Activated naive CD8-positive, alpha-beta T cell (primary cell): ENCODE data around the gene IQGAP1.

Source experiments
- H3K27ac Mint-ChIP-seq: one replicate; pipeline ENCODE4 v1.8.0; 2021; ENCODE audit warnings: mixed read lengths
- H3K27me3 Mint-ChIP-seq: one replicate; pipeline ENCODE4 v1.8.0; 2021; ENCODE audit warnings: mixed read lengths
- H3K36me3 Mint-ChIP-seq: one replicate; pipeline ENCODE4 v1.8.0; 2021; ENCODE audit warnings: mixed read lengths
- H3K4me1 Mint-ChIP-seq: one replicate; pipeline ENCODE4 v1.8.0; 2021; ENCODE audit warnings: low read depth, mixed read lengths
- H3K4me3 Mint-ChIP-seq: one replicate; pipeline ENCODE4 v1.8.0; 2021; ENCODE audit warnings: mild to moderate bottlenecking, mixed read lengths
- H3K9me3 Mint-ChIP-seq: one replicate; pipeline ENCODE4 v1.8.0; 2021; ENCODE audit warnings: low read depth, mixed read lengths

The IQGAP1 gene

GRCh38 chr15:90465140-90465929, 77.3 kb downstream of the IQGAP1 start:
- peaks cover 7% of the 10 kb centered on the region for H3K36me3 Mint-ChIP-seq
- peak overlapping the region; percentile 22 for H3K27ac Mint-ChIP-seq
- H3K4me1 Mint-ChIP-seq: peaks cover 7% of the 10 kb centered on the region

GRCh38 chr15:90465930-90466567, 78.0 kb downstream of the IQGAP1 start:
- peaks cover 13% of the 10 kb centered on the region for H3K4me1 Mint-ChIP-seq
- peaks cover 11% of the 10 kb centered on the region for H3K36me3 Mint-ChIP-seq
- no peaks in the 10 kb centered on the region for H3K9me3 Mint-ChIP-seq
- no peak overlapping the region for H3K27ac Mint-ChIP-seq
- H3K4me3 Mint-ChIP-seq: no peak overlapping the region
- H3K27me3 Mint-ChIP-seq: no peaks in the 10 kb centered on the region

More at GRCh38 chr15:90465140-90465929, 77.3 kb downstream of the IQGAP1 start:
- Mint-ChIP-seq H3K27me3 (no peaks in the 10 kb centered on the region), H3K4me3 (no peak overlapping the region), H3K9me3 (no peaks in the 10 kb centered on the region)

- Mint-ChIP-seq H3K36me3 (peaks cover 15% of the 10 kb centered on the region), H3K27me3 (no peaks in the 10 kb centered on the region), H3K4me1 (peaks cover 13% of the 10 kb centered on the region), H3K4me3 (no peak overlapping the region), H3K9me3 (no peaks in the 10 kb centered on the region), H3K27ac (peak overlapping the region; percentile 30)
Measured at GRCh38 chr15:90469723-90470122, 81.7 kb downstream of the IQGAP1 start.

GRCh38 chr15:90470453-90470852, 82.4 kb downstream of the IQGAP1 start:
- Mint-ChIP-seq H3K36me3 (peaks cover 15% of the 10 kb centered on the region), H3K9me3 (no peaks in the 10 kb centered on the region)

GRCh38 chr15:90471126-90471525, 83.1 kb downstream of the IQGAP1 start:
- Mint-ChIP-seq H3K9me3 (no peaks in the 10 kb centered on the region), H3K4me3 (no peak overlapping the region), H3K27ac (peak overlapping the region; percentile 35), H3K36me3 (peaks cover 15% of the 10 kb centered on the region), H3K27me3 (no peaks in the 10 kb centered on the region), H3K4me1 (peaks cover 11% of the 10 kb centered on the region)

More at GRCh38 chr15:90470453-90470852, 82.4 kb downstream of the IQGAP1 start:
- H3K27me3 Mint-ChIP-seq: no peaks in the 10 kb centered on the region
- H3K27ac Mint-ChIP-seq: peak overlapping the region; percentile 35
- peaks cover 11% of the 10 kb centered on the region for H3K4me1 Mint-ChIP-seq
- H3K4me3 Mint-ChIP-seq: no peak overlapping the region

- H3K9me3 Mint-ChIP-seq: no peaks in the 10 kb centered on the region
- H3K27ac Mint-ChIP-seq: no peak overlapping the region
- H3K4me1 Mint-ChIP-seq: peaks cover 13% of the 10 kb centered on the region
- H3K4me3 Mint-ChIP-seq: no peak overlapping the region
- H3K36me3 Mint-ChIP-seq: peaks cover 15% of the 10 kb centered on the region
- no peaks in the 10 kb centered on the region for H3K27me3 Mint-ChIP-seq
Measured at GRCh38 chr15:90471769-90472168, 83.7 kb downstream of the IQGAP1 start.

GRCh38 chr15:90478846-90479481, 90.9 kb downstream of the IQGAP1 start:
- H3K27ac Mint-ChIP-seq: no peak overlapping the region
- no peaks in the 10 kb centered on the region for H3K27me3 Mint-ChIP-seq
- peaks cover 32% of the 10 kb centered on the region for H3K4me1 Mint-ChIP-seq
- peaks cover 15% of the 10 kb centered on the region for H3K36me3 Mint-ChIP-seq
- no peak overlapping the region for H3K4me3 Mint-ChIP-seq
- H3K9me3 Mint-ChIP-seq: no peaks in the 10 kb centered on the region

- Mint-ChIP-seq H3K9me3 (no peaks in the 10 kb centered on the region), H3K4me3 (no peak overlapping the region), H3K36me3 (peaks cover 13% of the 10 kb centered on the region), H3K27ac (no peak overlapping the region), H3K27me3 (no peaks in the 10 kb centered on the region), H3K4me1 (peaks cover 32% of the 10 kb centered on the region)
Measured at GRCh38 chr15:90479656-90480055, 91.6 kb downstream of the IQGAP1 start.

GRCh38 chr15:90481023-90481422, 93.0 kb downstream of the IQGAP1 start:
- no peaks in the 10 kb centered on the region for H3K9me3 Mint-ChIP-seq
- no peak overlapping the region for H3K27ac Mint-ChIP-seq
- no peaks in the 10 kb centered on the region for H3K27me3 Mint-ChIP-seq
- H3K4me3 Mint-ChIP-seq: no peak overlapping the region
- peaks cover 32% of the 10 kb centered on the region for H3K4me1 Mint-ChIP-seq
- H3K36me3 Mint-ChIP-seq: peaks cover 20% of the 10 kb centered on the region

GRCh38 chr15:90482124-90483011, 94.3 kb downstream of the IQGAP1 start:
- no peak overlapping the region for H3K4me3 Mint-ChIP-seq
- peaks cover 28% of the 10 kb centered on the region for H3K4me1 Mint-ChIP-seq
- H3K27me3 Mint-ChIP-seq: no peaks in the 10 kb centered on the region
- H3K9me3 Mint-ChIP-seq: no peaks in the 10 kb centered on the region
- peaks cover 20% of the 10 kb centered on the region for H3K36me3 Mint-ChIP-seq
- H3K27ac Mint-ChIP-seq: no peak overlapping the region

GRCh38 chr15:90483012-90483307, 94.9 kb downstream of the IQGAP1 start:
- Mint-ChIP-seq H3K27ac (no peak overlapping the region), H3K4me3 (no peak overlapping the region), H3K4me1 (peaks cover 26% of the 10 kb centered on the region), H3K36me3 (peaks cover 17% of the 10 kb centered on the region), H3K9me3 (no peaks in the 10 kb centered on the region), H3K27me3 (no peaks in the 10 kb centered on the region)

- no peak overlapping the region for H3K27ac Mint-ChIP-seq
- no peak overlapping the region for H3K4me3 Mint-ChIP-seq
- H3K4me1 Mint-ChIP-seq: peaks cover 24% of the 10 kb centered on the region
- H3K36me3 Mint-ChIP-seq: peaks cover 17% of the 10 kb centered on the region
- no peaks in the 10 kb centered on the region for H3K9me3 Mint-ChIP-seq
- H3K27me3 Mint-ChIP-seq: no peaks in the 10 kb centered on the region
Measured at GRCh38 chr15:90483637-90484036, 95.6 kb downstream of the IQGAP1 start.

- peaks cover 23% of the 10 kb centered on the region for H3K36me3 Mint-ChIP-seq
- H3K27ac Mint-ChIP-seq: no peak overlapping the region
- H3K9me3 Mint-ChIP-seq: no peaks in the 10 kb centered on the region
- no peak overlapping the region for H3K4me3 Mint-ChIP-seq
- no peaks in the 10 kb centered on the region for H3K27me3 Mint-ChIP-seq
- H3K4me1 Mint-ChIP-seq: no peaks in the 10 kb centered on the region
Measured at GRCh38 chr15:90487186-90487585, 99.1 kb downstream of the IQGAP1 start.

GRCh38 chr15:90489514-90489913, 101.5 kb downstream of the IQGAP1 start:
- Mint-ChIP-seq H3K4me3 (no peak overlapping the region), H3K4me1 (peaks cover 19% of the 10 kb centered on the region), H3K36me3 (peaks cover 20% of the 10 kb centered on the region), H3K9me3 (no peaks in the 10 kb centered on the region), H3K27ac (peak overlapping the region; percentile 6), H3K27me3 (no peaks in the 10 kb centered on the region)
